ENCODE data around the gene IL36A. TPM values are rescaled to one million over a fixed set of nuclear protein-coding genes. Genes with fewer than 3 reads are reported as not detected.
A peak's percentile ranks its signal among the peaks of the same experiment; 100 is the strongest.

IL36A gene
- total and polyA plus RNA-seq, 9 of the 15 experiments (the other 6 are each of a cell fraction or from before 2014, with no cell fraction given), result not detected

DNA sequence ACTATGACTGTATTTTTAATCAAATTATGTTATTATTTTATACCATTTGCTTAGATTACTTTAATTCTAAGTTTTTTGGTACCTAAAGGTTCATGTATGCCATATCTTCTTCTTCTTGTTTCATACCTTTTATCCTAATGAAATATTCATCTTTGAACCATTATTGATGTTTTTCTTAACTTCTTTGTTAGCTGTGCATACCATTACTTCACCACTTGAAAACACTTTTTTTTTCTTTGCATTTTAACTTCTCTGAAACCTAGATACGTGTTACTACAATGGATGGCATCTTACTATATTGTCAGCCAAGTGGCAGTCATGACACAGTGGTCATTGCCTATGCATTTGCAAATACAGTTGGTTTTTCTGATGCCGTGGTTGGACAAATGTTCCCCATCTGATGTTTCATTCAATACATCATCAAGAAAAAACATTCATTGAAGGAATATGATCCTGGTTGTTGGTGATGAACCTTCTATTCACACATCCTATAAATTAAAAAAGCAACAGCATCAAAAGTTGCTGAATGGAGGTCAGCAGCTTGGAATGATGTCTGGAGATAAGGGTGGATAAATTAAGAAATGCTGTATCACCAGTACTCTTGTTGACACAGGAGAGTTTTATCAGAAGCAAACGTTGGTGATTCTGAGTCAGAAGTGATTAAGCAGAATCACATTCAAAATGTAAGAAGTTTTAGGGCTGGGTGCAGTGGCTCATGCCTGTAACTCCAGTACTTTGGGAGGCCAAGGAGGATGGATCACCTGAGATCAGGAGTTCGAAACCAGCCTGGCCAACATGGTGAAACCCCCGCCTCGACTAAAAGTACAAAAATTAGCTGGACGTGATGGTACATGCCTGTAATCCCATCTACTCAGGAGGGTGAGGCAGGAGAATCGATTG is 7.4 kb downstream of the IL36A start (continued):
- TF ChIP-seq CHD2 (IDR thresholded peaks at IDR 0.05; ENCODE audit: low read depth, low read length) (peak; percentile 31; the same call in 1 of the 2 replicates), NR2C2 (CRISPR knock-in tag; IDR thresholded peaks at IDR 0.05) (no peak), NR2C2 (tag; IDR thresholded peaks at IDR 0.05) (peak; percentile 50), ZNF561 (CRISPR knock-in tag; conservative IDR thresholded peaks at IDR 0.05) (no peak), EZH2 (IDR thresholded peaks at IDR 0.05; ENCODE audit: borderline replicate concordance, low read depth, low read length) (no peak), NKRF (IDR thresholded peaks at IDR 0.05; ENCODE audit: borderline replicate concordance) (no peak; the same call in 1 of the 2 replicates), MCM3 (IDR thresholded peaks at IDR 0.05) (no peak), RBM25 (IDR thresholded peaks at IDR 0.05; ENCODE audit: low read depth, low read length, severe bottlenecking) (no peak), IRF2 (CRISPR knock-in tag; IDR thresholded peaks at IDR 0.05) (no peak), SRSF9 (IDR thresholded peaks at IDR 0.05; ENCODE audit: borderline replicate concordance, low read depth, low read length) (no peak), POLR2B (IDR thresholded peaks at IDR 0.05; ENCODE audit: low read depth, partially characterized antibody) (no peak), ZNF311 (CRISPR knock-in tag; IDR thresholded peaks at IDR 0.05) (no peak), SNRNP70 (optimal IDR thresholded peaks at IDR 0.05; ENCODE audit: low read depth, low read length) (no peak), PML (IDR thresholded peaks at IDR 0.05; ENCODE audit: low read length) (peak; percentile 93), ZNF57 (CRISPR knock-in tag; IDR thresholded peaks at IDR 0.05) (no peak; the same call in 1 of the 2 replicates), E2F3 (CRISPR knock-in tag; IDR thresholded peaks at IDR 0.05) (no peak), ZNF212 (CRISPR knock-in tag; IDR thresholded peaks at IDR 0.05) (no peak), POLR2AphosphoS2 (IDR thresholded peaks at IDR 0.05; ENCODE audit: low read length) (no peak), STAT5B (CRISPR knock-in tag; IDR thresholded peaks at IDR 0.05) (no peak), NEUROD1 (IDR thresholded peaks at IDR 0.05; ENCODE audit: borderline replicate concordance, low read depth, low read length, partially characterized antibody) (peak; percentile 89), TCF7L2 (IDR thresholded peaks at IDR 0.05; ENCODE audit: low read depth, low read length) (0 out of 2 replicates have a peak, but pooled peaks have one; percentile 22), ZNF696 (CRISPR knock-in tag; conservative IDR thresholded peaks at IDR 0.05) (no peak), GATA2 (CRISPR knock-in tag; IDR thresholded peaks at IDR 0.05) (peak; percentile 83), MLLT1 (IDR thresholded peaks at IDR 0.05) (no peak)
- TF ChIP-seq, protein P1, sequence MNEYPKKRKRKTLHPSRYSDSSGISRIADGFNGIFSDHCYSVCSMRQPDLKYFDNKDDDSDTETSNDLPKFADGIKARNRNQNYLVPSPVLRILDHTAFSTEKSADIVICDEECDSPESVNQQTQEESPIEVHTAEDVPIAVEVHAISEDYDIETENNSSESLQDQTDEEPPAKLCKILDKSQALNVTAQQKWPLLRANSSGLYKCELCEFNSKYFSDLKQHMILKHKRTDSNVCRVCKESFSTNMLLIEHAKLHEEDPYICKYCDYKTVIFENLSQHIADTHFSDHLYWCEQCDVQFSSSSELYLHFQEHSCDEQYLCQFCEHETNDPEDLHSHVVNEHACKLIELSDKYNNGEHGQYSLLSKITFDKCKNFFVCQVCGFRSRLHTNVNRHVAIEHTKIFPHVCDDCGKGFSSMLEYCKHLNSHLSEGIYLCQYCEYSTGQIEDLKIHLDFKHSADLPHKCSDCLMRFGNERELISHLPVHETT (CRISPR knock-in tag; conservative IDR thresholded peaks at IDR 0.05 in 1 of 2, IDR thresholded peaks at IDR 0.05 in 1 of 2), result peak in 1 of 2 experiments; percentile 73; a peak in 2 of 4 replicates
